Calu3 (cell line): Measurements from ENCODE around the gene TRIM47. TPM values are rescaled to one million over a fixed set of nuclear protein-coding genes. Genes with fewer than 3 reads are reported as not detected.

ENCODE experiments used
- BruUV-seq: library from RNA; stranded (reverse); fragments of 400-500 nt; replicated peaks from 2 replicates; lab custom pipeline; 2021; lab: Mats Ljungman, UMichigan
- CTCF ChIA-PET: fragments of 300-600 bp; sonication (Branson Sonifier 250); formaldehyde crosslinking; loops from one replicate; lab custom pipeline; 2022; ENCODE audit warnings: antibody characterized with exemption; lab: Charles Lee
- DNase-seq: peaks from one replicate; pipeline ENCODE4 v3.0.0; 2022
- H3K27ac Mint-ChIP-seq: one replicate; pipeline ENCODE4 v1.8.0; 2022; ENCODE audit warnings: mixed read lengths; ENCODE audit not compliant: unreplicated experiment
- H3K27me3 Mint-ChIP-seq: one replicate; pipeline ENCODE4 v1.8.0; 2022; ENCODE audit warnings: mixed read lengths; ENCODE audit not compliant: unreplicated experiment
- H3K36me3 Mint-ChIP-seq: one replicate; pipeline ENCODE4 v1.8.0; 2022; ENCODE audit warnings: mild to moderate bottlenecking, moderate library complexity, mixed read lengths; ENCODE audit not compliant: insufficient read depth, unreplicated experiment
- H3K4me1 Mint-ChIP-seq: one replicate; pipeline ENCODE4 v1.8.0; 2022; ENCODE audit warnings: mild to moderate bottlenecking, low read depth, mixed read lengths; ENCODE audit not compliant: unreplicated experiment
- H3K4me3 Mint-ChIP-seq: one replicate; pipeline ENCODE4 v1.8.0; 2022; ENCODE audit warnings: mild to moderate bottlenecking, low read depth, moderate library complexity, mixed read lengths; ENCODE audit not compliant: unreplicated experiment
- H3K9me3 Mint-ChIP-seq: one replicate; pipeline ENCODE4 v1.8.0; 2022; ENCODE audit warnings: low read depth, mixed read lengths; ENCODE audit not compliant: unreplicated experiment
- CTCF ChIP-seq: fragments of 200-600 bp; IDR thresholded peaks from one replicate; pipeline ENCODE4 v1.8.0; 2022; ENCODE audit warnings: antibody characterized with exemption; ENCODE audit not compliant: unreplicated experiment
- intact Hi-C: fragments of 100-400 bp; cut with micrococcal nuclease; formaldehyde crosslinking; loops from one replicate; pipeline ENCODE4 v1.10.0; 2022; ENCODE audit not compliant: unreplicated experiment
- total RNA-seq: library from RNA; stranded (reverse); gene quantifications from 2 replicates; pipeline ENCODE4 v1.2.3, GENCODE V29; 2022

Gene TRIM47
- total RNA-seq, 1 experiment from 2014 or later = 54.1 TPM

- Mint-ChIP-seq H3K27ac (no peak overlapping the region), H3K36me3 (peaks cover 16% of the 10 kb centered on the region), H3K4me1 (no peaks in the 10 kb centered on the region), H3K9me3 (no peaks in the 10 kb centered on the region), H3K4me3 (no peak overlapping the region), H3K27me3 (no peaks in the 10 kb centered on the region)
- DNase-seq = no peak
- TF ChIP-seq CTCF = no peak
- intact Hi-C loops = no loop called here
- CTCF ChIA-PET = no interaction called here
- BruUV-seq = no TSS peak
Measured at GRCh38 chr17:75909812-75910274, 31.5 kb upstream of the TRIM47 start.

DNA sequence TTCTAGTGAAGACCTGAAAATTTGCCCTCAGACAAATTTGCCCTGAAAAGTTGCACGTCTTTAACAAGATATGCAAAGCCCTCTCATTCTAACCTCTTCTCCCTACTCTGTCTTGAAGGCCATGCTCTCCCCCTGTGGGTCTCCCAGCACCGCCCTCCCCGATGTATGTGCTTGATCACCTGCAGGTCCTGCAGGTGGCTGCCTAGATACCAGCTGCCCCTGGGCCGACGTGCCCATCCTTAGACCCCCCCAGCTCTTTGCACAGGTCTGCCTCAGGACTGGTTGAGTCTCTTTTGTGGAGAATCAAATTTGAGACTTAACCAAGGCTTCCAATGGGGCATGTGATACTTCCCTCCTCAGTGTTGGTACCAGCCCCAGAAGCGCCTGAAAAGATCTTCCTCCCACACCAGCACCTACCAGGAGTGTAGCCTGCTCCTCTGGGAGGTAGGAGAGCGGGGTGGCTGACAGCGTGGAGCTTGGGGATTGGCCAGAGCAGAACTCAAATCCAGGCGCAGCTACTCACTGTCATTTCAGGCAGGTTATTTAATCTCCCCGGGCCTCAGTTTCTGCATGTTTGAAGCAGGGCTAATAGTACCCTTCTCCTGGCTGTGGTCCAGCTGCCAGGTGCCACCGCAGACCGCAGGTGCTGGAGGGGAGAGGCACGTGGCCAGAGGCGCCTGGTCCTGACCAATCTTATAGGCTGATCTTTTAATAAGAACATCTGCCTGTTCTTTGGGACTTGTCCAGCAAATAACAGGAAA is 30.9 kb upstream of the TRIM47 start:
- Mint-ChIP-seq H3K4me1 (no peaks in the 10 kb centered on the region), H3K4me3 (no peak overlapping the region), H3K9me3 (no peaks in the 10 kb centered on the region), H3K27ac (no peak overlapping the region), H3K36me3 (peaks cover 20% of the 10 kb centered on the region), H3K27me3 (no peaks in the 10 kb centered on the region)
- no peak for DNase-seq
- TF ChIP-seq CTCF = no peak
- BruUV-seq = no TSS peak
- CTCF ChIA-PET = interaction anchor here (0.6 to 0.7 kb wide), 3 partner anchors 88 to 965 kb away, joined by 3 to 5 read pairs (median 3); no protein-coding TSS in a partner anchor
- intact Hi-C loops = no loop called here

DNA sequence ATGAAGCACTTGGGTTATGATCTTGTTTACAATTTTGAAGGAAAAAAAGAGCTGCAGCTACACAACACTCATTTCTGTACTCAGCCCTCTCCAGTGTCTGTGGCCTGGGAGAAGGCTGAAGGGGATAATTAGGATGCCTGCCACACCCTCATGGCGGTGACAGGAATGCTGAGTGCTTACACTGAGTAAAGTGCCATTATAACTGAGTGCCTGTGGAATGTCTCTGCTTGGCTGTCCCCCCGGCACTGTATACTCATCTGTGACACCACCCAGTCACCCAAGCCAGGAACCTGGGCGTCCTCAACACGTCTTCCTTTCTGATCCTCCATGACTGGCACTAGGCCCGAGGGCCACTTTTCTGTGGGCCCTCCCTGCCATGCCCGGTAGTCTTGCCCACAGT is 29.8 kb upstream of the TRIM47 start:
- Mint-ChIP-seq H3K4me1 (no peaks in the 10 kb centered on the region), H3K4me3 (no peak overlapping the region), H3K9me3 (no peaks in the 10 kb centered on the region), H3K36me3 (peaks cover 23% of the 10 kb centered on the region), H3K27ac (no peak overlapping the region), H3K27me3 (no peaks in the 10 kb centered on the region)
- intact Hi-C loops = no loop called here
- CTCF ChIA-PET = interaction anchor here (0.7 to 0.8 kb wide), 2 partner anchors 104 to 964 kb away, joined by 3 to 4 read pairs; no protein-coding TSS in a partner anchor
- no peak for DNase-seq
- no peak for TF ChIP-seq CTCF
- BruUV-seq = no TSS peak

- TF ChIP-seq CTCF = no peak
- CTCF ChIA-PET = interaction anchor here (0.6 to 2.9 kb wide), 3 partner anchors 99 to 159 kb away, joined by 3 to 22 read pairs (median 6); no protein-coding TSS in a partner anchor
- no peaks in the 10 kb centered on the region for H3K9me3 Mint-ChIP-seq
- H3K27me3 Mint-ChIP-seq = no peaks in the 10 kb centered on the region
- H3K4me1 Mint-ChIP-seq = no peaks in the 10 kb centered on the region
- H3K36me3 Mint-ChIP-seq = peaks cover 18% of the 10 kb centered on the region
- H3K27ac Mint-ChIP-seq = no peak overlapping the region
- no TSS peak for BruUV-seq
- intact Hi-C loops = no loop called here
- peak overlapping the region; percentile 24 for H3K4me3 Mint-ChIP-seq
- no peak for DNase-seq
Measured at GRCh38 chr17:75906143-75906884, 27.9 kb upstream of the TRIM47 start.
